Renal cortex interstitium (tissue), 15 donors: ENCODE measurements around the gene PIM3. TPM values are rescaled to one million over a fixed set of nuclear protein-coding genes. Genes with fewer than 3 reads are reported as not detected.

ENCODE experiments used
- DNase-seq, 11 donors: peaks; one replicate each; pipeline ENCODE4 v3.0.0-alpha.2; 2013; ENCODE audit warnings: low read depth in 9 of 11, low spot score in 4 of 11; ENCODE audit errors: extremely low read depth in 1 of 11
- long read RNA-seq, 16 experiments: transcript quantifications; one replicate each; lab custom pipeline, GENCODE V29; 2026
- polyA plus RNA-seq, 3 donors: library from polyadenylated mRNA; unstranded; fragments of 120-200 nt; gene quantifications; one replicate each; pipeline ENCODE4 v1.2.1, GENCODE V29; 2013; ENCODE audit not compliant: insufficient read length in 3 of 3

PIM3 gene
- polyA plus RNA-seq, result 10 to 100 TPM; 14.3 to 25.1 (median 20.3) TPM
- long read RNA-seq, donor 1, transcript PIM3-201 (6 exons, 2,369 nt), result major isoform, 7 of 21 reads
- long read RNA-seq, donor 1, partial matches to known transcripts, result 14 of 21 reads
- long read RNA-seq, donor 1, other reads (novel, unspliced or antisense), result 0 of 21 reads
- long read RNA-seq, donor 2, transcript PIM3-201 (6 exons, 2,369 nt), result major isoform, 9 of 9 reads
- long read RNA-seq, donor 2, partial matches to known transcripts, result 0 of 9 reads
- long read RNA-seq, donor 2, other reads (novel, unspliced or antisense), result 0 of 9 reads
- long read RNA-seq, donor 3, transcript PIM3-201 (6 exons, 2,369 nt), result major isoform, 17 of 17 reads
- long read RNA-seq, donor 3, partial matches to known transcripts, result 0 of 17 reads
- long read RNA-seq, donor 3, other reads (novel, unspliced or antisense), result 0 of 17 reads
- long read RNA-seq, donor 4, transcript PIM3-201 (6 exons, 2,369 nt), result major isoform, 22 of 22 reads
- long read RNA-seq, donor 4, partial matches to known transcripts, result 0 of 22 reads
- long read RNA-seq, donor 4, other reads (novel, unspliced or antisense), result 0 of 22 reads
- long read RNA-seq, donor 5, transcript PIM3-201 (6 exons, 2,369 nt), result major isoform, 22 of 102 reads
- long read RNA-seq, donor 5, partial matches to known transcripts, result 80 of 102 reads
- long read RNA-seq, donor 5, other reads (novel, unspliced or antisense), result 0 of 102 reads
- long read RNA-seq, donor 6, transcript PIM3-201 (6 exons, 2,369 nt), result major isoform, 9 of 9 reads
- long read RNA-seq, donor 6, partial matches to known transcripts, result 0 of 9 reads
- long read RNA-seq, donor 6, other reads (novel, unspliced or antisense), result 0 of 9 reads
- long read RNA-seq, donor 7, partial matches to known transcripts, result 0 of 6 reads
- long read RNA-seq, donor 7, other reads (novel, unspliced or antisense), result 0 of 6 reads
- long read RNA-seq, donor 8, transcript PIM3-201 (6 exons, 2,369 nt), result major isoform, 23 of 23 reads
- long read RNA-seq, donor 8, partial matches to known transcripts, result 0 of 23 reads
- long read RNA-seq, donor 8, other reads (novel, unspliced or antisense), result 0 of 23 reads
- long read RNA-seq, donor 9, transcript PIM3-201 (6 exons, 2,369 nt), result major isoform, 7 of 7 reads
- long read RNA-seq, donor 9, partial matches to known transcripts, result 0 of 7 reads
- long read RNA-seq, donor 9, other reads (novel, unspliced or antisense), result 0 of 7 reads
- long read RNA-seq, donor 10, transcript PIM3-201 (6 exons, 2,369 nt), result major isoform, 11 of 11 reads
- long read RNA-seq, donor 10, partial matches to known transcripts, result 0 of 11 reads
- long read RNA-seq, donor 10, other reads (novel, unspliced or antisense), result 0 of 11 reads
- long read RNA-seq, donor 11, transcript PIM3-201 (6 exons, 2,369 nt), result major isoform, 16 of 45 reads
- long read RNA-seq, donor 11, partial matches to known transcripts, result 29 of 45 reads
- long read RNA-seq, donor 11, other reads (novel, unspliced or antisense), result 0 of 45 reads
- long read RNA-seq, donor 12, transcript PIM3-201 (6 exons, 2,369 nt), result major isoform, 5 of 5 reads
- long read RNA-seq, donor 12, partial matches to known transcripts, result 0 of 5 reads
- long read RNA-seq, donor 12, other reads (novel, unspliced or antisense), result 0 of 5 reads
- long read RNA-seq, donor 13, transcript PIM3-201 (6 exons, 2,369 nt), result major isoform, 20 of 20 reads
- long read RNA-seq, donor 13, partial matches to known transcripts, result 0 of 20 reads
- long read RNA-seq, donor 13, other reads (novel, unspliced or antisense), result 0 of 20 reads
- long read RNA-seq, donor 14, transcript PIM3-201 (6 exons, 2,369 nt), result major isoform, 14 of 14 reads
- long read RNA-seq, donor 14, partial matches to known transcripts, result 0 of 14 reads
- long read RNA-seq, donor 14, other reads (novel, unspliced or antisense), result 0 of 14 reads
- long read RNA-seq, donor 15, partial matches to known transcripts, result 10 of 13 reads
- long read RNA-seq, donor 15, other reads (novel, unspliced or antisense), result 0 of 13 reads
- long read RNA-seq, donor 16, transcript PIM3-201 (6 exons, 2,369 nt), result major isoform, 46 of 114 reads
- long read RNA-seq, donor 16, partial matches to known transcripts, result 68 of 114 reads
- long read RNA-seq, donor 16, other reads (novel, unspliced or antisense), result 0 of 114 reads

GRCh38 chr22:49960159-49961004 lies at the start of gene PIM3:
Gene PIM3, plus strand, starts transcription at chr22:49960772. Its CDS starts 176 bp downstream, at chr22:49960948.
- peak; percentile 85 to 96 (median 92) for DNase-seq

- DNase-seq, result no peak
Measured at GRCh38 chr22:49911881-49912625, 48.5 kb upstream of the PIM3 start.

GRCh38 chr22:49913026-49913425 lies 47.5 kb upstream of the PIM3 start:
- DNase-seq, result no peak

- no peak for DNase-seq
Measured at GRCh38 chr22:49913446-49913845, 47.1 kb upstream of the PIM3 start.

GRCh38 chr22:49914256-49914655 lies 46.3 kb upstream of the PIM3 start:
- DNase-seq, result no peak

- no peak for DNase-seq
Measured at GRCh38 chr22:49915610-49916009, 45.0 kb upstream of the PIM3 start.

GRCh38 chr22:49916831-49917230 lies 43.7 kb upstream of the PIM3 start:
- DNase-seq, result no peak

GRCh38 chr22:49917974-49918910 lies 42.3 kb upstream of the PIM3 start, which contains the start of the genes ALG12 and CRELD2:
Gene ALG12, minus strand, starts transcription at chr22:49918438. Its CDS starts 4,673 bp downstream, at chr22:49913765.
Gene CRELD2, plus strand, starts transcription at chr22:49918634. Its CDS starts 136 bp downstream, at chr22:49918770.
- DNase-seq, result peak; percentile 82 to 97 (median 94)

GRCh38 chr22:49918911-49919881 lies 41.4 kb upstream of the PIM3 start:
- no peak for DNase-seq

GRCh38 chr22:49920859-49921258 lies 39.7 kb upstream of the PIM3 start:
- no peak for DNase-seq

- no peak for DNase-seq
Measured at GRCh38 chr22:49921508-49922278, 38.9 kb upstream of the PIM3 start.

- DNase-seq, result no peak
Measured at GRCh38 chr22:49922484-49922883, 38.1 kb upstream of the PIM3 start.

- no peak for DNase-seq
Measured at GRCh38 chr22:49922926-49923325, 37.6 kb upstream of the PIM3 start.
